ENCODE data around the gene EYS.
"Not testable (repeated sequence)": the region's sequence is repeated elsewhere in the genome, so short reads cannot be mapped to it uniquely, and the experiment has no call there.

Gene EYS

GRCh38 chr6:63856271-63856670, 1850.8 kb downstream of the EYS start:
- Histone ChIP-seq H3K36me3 (replicated peaks; ENCODE audit: insufficient read depth, low read length) (no peaks in the 10 kb centered on the region), H3K27ac (ENCODE audit: low read length) (no peak overlapping the region), H3F3A (ENCODE audit: insufficient read depth, low read length) (no peaks in the 10 kb centered on the region), H3K27me3 (replicated peaks; ENCODE audit: insufficient read depth, low read length) (no peaks in the 10 kb centered on the region), H3K4me3 (ENCODE audit: low read length) (no peak overlapping the region), H3K4me1 (ENCODE audit: low read length) (no peaks in the 10 kb centered on the region), H3K9me2 (replicated peaks; ENCODE audit: insufficient read depth, low read length) (no peaks in the 10 kb centered on the region), H3K9ac (ENCODE audit: low read length) (no peak overlapping the region), H3K9me3 (replicated peaks; ENCODE audit: insufficient read depth, low read length) (no peaks in the 10 kb centered on the region), H2AFZ (ENCODE audit: low read length) (no peak overlapping the region), H3K79me2 (ENCODE audit: low read length) (no peaks in the 10 kb centered on the region), H3K4me2 (ENCODE audit: low read depth, low read length) (no peak overlapping the region), H4K20me1 (ENCODE audit: insufficient read depth, low read length) (no peaks in the 10 kb centered on the region)
- TF ChIP-seq CTCF (IDR thresholded peaks at IDR 0.05; ENCODE audit: low read length) (no peak), EZH2 (optimal IDR thresholded peaks at IDR 0.05; ENCODE audit: low read depth, low read length) (no peak), EZH2phosphoT487 (IDR thresholded peaks at IDR 0.05; ENCODE audit: low read length) (no peak)
- DNase-seq, result no peak

GRCh38 chr6:63844287-63844686, 1862.7 kb downstream of the EYS start:
- no peak for TF ChIP-seq CTCF (IDR thresholded peaks at IDR 0.05; ENCODE audit: low read length)

GRCh38 chr6:63839485-63839884, 1867.5 kb downstream of the EYS start:
- Histone ChIP-seq H4K20me1 (ENCODE audit: insufficient read depth, low read length) (no peaks in the 10 kb centered on the region), H3K4me3 (ENCODE audit: low read length) (no peak overlapping the region), H2AFZ (ENCODE audit: low read length) (no peak overlapping the region), H3K9me3 (replicated peaks; ENCODE audit: insufficient read depth, low read length) (no peaks in the 10 kb centered on the region), H3K4me2 (ENCODE audit: low read depth, low read length) (no peak overlapping the region), H3K36me3 (replicated peaks; ENCODE audit: insufficient read depth, low read length) (no peaks in the 10 kb centered on the region), H3K79me2 (ENCODE audit: low read length) (no peaks in the 10 kb centered on the region), H3K4me1 (ENCODE audit: low read length) (no peaks in the 10 kb centered on the region), H3K9me2 (replicated peaks; ENCODE audit: insufficient read depth, low read length) (no peaks in the 10 kb centered on the region), H3K9ac (ENCODE audit: low read length) (no peak overlapping the region), H3K27ac (ENCODE audit: low read length) (no peak overlapping the region), H3F3A (ENCODE audit: insufficient read depth, low read length) (no peaks in the 10 kb centered on the region), H3K27me3 (replicated peaks; ENCODE audit: insufficient read depth, low read length) (no peaks in the 10 kb centered on the region)
- TF ChIP-seq CTCF (IDR thresholded peaks at IDR 0.05; ENCODE audit: low read length) (no peak), EZH2phosphoT487 (IDR thresholded peaks at IDR 0.05; ENCODE audit: low read length) (no peak), EZH2 (optimal IDR thresholded peaks at IDR 0.05; ENCODE audit: low read depth, low read length) (no peak)
- no peak for DNase-seq

More at GRCh38 chr6:63844287-63844686, 1862.7 kb downstream of the EYS start:
- H3K9me3 ChIP-seq (replicated peaks; ENCODE audit: insufficient read depth, low read length), result no peaks in the 10 kb centered on the region
- H3F3A ChIP-seq (ENCODE audit: insufficient read depth, low read length), result no peaks in the 10 kb centered on the region
- no peaks in the 10 kb centered on the region for H3K27me3 ChIP-seq (replicated peaks; ENCODE audit: insufficient read depth, low read length)
- no peak overlapping the region for H3K4me3 ChIP-seq (ENCODE audit: low read length)
- no peaks in the 10 kb centered on the region for H4K20me1 ChIP-seq (ENCODE audit: insufficient read depth, low read length)
- DNase-seq, result no peak
- no peak overlapping the region for H2AFZ ChIP-seq (ENCODE audit: low read length)
- no peak overlapping the region for H3K9ac ChIP-seq (ENCODE audit: low read length)
- no peaks in the 10 kb centered on the region for H3K36me3 ChIP-seq (replicated peaks; ENCODE audit: insufficient read depth, low read length)
- no peaks in the 10 kb centered on the region for H3K9me2 ChIP-seq (replicated peaks; ENCODE audit: insufficient read depth, low read length)
- H3K4me2 ChIP-seq (ENCODE audit: low read depth, low read length), result no peak overlapping the region
- no peaks in the 10 kb centered on the region for H3K79me2 ChIP-seq (ENCODE audit: low read length)
- H3K4me1 ChIP-seq (ENCODE audit: low read length), result no peaks in the 10 kb centered on the region
- H3K27ac ChIP-seq (ENCODE audit: low read length), result no peak overlapping the region

- not testable (repeated sequence) for H3K79me2 ChIP-seq (ENCODE audit: low read length); H4K20me1 ChIP-seq (ENCODE audit: insufficient read depth, low read length); H3K9me2 ChIP-seq (replicated peaks; ENCODE audit: insufficient read depth, low read length); H3K9me3 ChIP-seq (replicated peaks; ENCODE audit: insufficient read depth, low read length); DNase-seq; H3K4me2 ChIP-seq (ENCODE audit: low read depth, low read length); H3K36me3 ChIP-seq (replicated peaks; ENCODE audit: insufficient read depth, low read length); H3K4me1 ChIP-seq (ENCODE audit: low read length); H3K4me3 ChIP-seq (ENCODE audit: low read length); H3F3A ChIP-seq (ENCODE audit: insufficient read depth, low read length); H2AFZ ChIP-seq (ENCODE audit: low read length); H3K27ac ChIP-seq (ENCODE audit: low read length); H3K9ac ChIP-seq (ENCODE audit: low read length); H3K27me3 ChIP-seq (replicated peaks; ENCODE audit: insufficient read depth, low read length)
These were observed 1878.3 kb downstream of the EYS start for GRCh38 chr6:63828678-63829077.

Measured in MM.1S (cell line).